COLO829 (cell line): Measurements from ENCODE around the gene PSD.

Source experiments
- DNase-seq: peaks from one replicate; pipeline ENCODE4 v3.0.0; 2012; ENCODE audit warnings: low spot score

PSD gene

DNA sequence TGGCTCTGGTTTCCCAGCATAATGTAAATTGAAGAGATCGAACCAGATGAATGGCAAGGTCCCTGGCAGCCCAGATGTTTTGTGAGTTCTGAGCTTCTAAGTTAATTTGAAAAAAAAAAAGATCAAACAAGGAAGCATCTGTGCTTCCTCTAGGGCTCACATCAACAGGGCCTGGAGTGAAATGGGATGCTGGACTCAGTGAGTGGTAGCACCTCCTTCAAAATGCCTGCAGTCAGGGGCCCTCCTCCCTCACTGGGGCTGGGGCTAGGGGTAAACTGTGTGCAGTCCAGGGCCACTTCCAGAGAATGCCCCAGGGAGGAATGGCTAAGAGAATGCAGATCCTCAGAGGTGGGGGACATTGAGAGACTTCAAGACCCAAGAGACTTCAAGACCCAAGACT, 19.8 kb upstream of the PSD start:
- no peak for DNase-seq

GRCh38 chr10:102437515-102437914, 18.9 kb upstream of the PSD start:
- DNase-seq = no peak

DNA sequence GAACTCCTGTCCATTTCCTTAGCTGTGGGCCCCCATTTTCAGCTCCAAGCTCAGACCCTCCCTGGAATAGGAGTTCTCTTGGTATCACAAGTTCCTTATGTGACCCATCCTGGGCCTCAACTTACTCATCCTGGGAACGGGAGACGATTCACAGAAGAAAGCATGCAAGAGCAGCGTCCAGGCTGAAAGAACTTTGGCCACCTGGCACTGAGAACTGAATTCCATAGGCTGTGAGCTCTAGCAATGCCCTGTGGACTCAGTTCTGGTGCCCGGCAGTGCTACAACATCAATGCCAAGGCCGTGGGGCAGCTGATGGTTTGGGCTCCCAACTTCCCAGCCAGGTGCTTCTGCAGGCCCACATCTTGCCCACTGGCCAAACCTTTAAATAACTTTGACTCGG, 17.7 kb upstream of the PSD start:
- DNase-seq = no peak

DNA sequence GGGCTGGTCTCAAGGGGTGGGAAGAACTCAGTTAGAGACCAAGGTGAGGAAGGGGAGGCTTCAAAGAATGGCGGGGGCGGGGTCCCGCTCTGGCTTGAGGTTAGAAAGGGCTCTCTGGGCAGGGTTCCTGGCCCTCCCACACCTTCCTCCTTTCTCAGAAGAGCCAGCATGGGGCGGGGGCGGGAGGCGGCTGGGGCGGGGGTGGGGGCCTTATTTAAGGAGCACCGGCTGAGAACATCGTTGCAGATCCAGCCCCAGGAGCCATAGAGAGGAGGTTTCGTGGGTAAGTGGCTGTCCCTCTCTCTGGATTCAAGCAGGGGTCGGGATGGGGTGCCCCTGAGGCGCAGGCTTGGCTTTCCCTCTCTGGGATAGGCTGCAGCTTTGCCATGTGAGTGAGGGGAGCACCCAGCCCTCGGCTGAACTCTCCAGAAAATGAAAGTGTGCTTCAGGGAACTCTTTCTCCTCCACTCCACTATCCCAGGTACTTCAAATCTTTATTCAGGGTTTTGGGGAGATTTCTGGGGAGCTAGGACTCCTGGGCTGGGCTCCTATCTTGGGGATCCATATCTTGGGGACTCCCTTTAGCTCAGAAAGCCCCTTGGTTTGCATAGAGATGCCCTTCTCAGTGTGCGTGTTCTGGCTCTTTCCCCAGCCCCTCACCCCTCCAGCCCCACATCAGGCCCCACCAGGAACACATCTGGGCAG, 17.1 kb upstream of the PSD start:
- DNase-seq = no peak

DNA sequence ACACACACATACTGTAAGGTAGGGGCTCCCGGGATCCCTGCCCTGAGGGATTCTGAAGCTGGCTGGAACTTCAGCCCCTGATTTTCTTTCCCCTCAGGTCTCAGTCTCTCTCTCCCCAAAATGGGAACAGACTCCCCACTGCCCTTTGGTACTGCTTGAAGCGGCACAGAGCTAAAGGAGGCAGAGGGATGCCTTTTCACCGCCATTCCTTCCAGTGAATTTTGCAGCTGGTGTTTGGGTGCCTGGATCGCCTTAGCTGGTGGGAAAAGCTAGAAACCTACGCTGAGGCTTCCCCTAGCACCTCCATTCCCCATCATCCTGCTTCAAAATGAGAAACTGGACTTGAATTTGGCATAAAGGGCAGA, 16.5 kb upstream of the PSD start:
- no peak for DNase-seq

DNA sequence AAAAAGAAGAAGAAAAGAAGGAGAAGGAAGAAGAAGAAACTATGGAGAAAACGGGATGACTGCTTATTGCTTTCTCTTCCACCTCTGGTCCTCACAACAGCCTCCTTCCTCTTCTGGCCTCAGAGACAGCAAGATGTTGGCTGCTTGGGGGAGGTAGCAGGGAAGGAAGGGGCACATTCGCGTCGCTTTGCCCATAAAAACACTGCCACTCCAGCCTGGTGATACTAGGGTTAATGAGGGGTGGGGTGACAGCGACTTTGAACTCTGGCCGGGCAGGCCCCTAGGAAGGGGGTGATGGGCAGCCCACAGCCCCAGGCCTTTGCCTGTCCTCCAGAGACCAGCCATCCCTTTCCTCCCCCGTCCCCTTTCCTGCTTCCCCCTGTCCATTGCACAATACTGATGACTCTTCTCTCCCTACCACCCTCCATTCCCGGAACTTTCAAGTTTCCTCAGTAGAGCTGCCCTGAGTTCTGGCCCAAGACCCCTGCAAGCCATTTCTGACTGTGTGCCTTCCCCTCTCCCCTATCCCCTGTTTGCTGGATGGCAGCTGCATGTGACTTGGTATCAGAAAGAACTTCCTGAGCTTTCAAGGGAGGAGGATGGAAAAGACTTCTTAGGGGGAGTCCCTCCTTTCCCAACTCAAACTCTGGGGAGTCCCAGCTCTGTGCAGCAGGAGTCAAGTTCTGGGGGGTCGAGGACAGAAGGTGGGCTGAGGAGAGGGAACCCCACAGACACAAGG, 16.0 kb upstream of the PSD start:
- DNase-seq = no peak

DNA sequence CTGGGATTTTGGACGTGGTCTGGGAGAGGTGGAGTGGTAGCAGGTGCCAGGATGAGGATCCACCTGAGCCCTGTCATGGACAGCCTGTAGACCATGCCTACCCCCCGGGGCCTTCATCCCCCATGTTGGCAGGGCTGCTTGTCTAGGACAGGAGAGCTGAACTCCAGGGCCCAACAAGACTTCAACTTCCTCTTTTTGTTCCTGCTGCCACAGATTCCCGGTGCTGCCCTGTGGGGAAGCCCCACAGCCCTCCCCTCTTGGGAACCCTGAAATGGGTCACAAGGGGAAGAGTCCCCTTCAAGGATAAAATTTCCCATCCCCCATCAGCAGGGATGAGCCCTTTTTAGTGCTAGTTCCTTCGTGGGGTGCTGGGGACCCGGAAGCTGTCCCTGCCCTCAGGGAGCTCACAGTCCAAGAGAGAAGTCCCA, 15.0 kb upstream of the PSD start:
- DNase-seq = no peak

DNA sequence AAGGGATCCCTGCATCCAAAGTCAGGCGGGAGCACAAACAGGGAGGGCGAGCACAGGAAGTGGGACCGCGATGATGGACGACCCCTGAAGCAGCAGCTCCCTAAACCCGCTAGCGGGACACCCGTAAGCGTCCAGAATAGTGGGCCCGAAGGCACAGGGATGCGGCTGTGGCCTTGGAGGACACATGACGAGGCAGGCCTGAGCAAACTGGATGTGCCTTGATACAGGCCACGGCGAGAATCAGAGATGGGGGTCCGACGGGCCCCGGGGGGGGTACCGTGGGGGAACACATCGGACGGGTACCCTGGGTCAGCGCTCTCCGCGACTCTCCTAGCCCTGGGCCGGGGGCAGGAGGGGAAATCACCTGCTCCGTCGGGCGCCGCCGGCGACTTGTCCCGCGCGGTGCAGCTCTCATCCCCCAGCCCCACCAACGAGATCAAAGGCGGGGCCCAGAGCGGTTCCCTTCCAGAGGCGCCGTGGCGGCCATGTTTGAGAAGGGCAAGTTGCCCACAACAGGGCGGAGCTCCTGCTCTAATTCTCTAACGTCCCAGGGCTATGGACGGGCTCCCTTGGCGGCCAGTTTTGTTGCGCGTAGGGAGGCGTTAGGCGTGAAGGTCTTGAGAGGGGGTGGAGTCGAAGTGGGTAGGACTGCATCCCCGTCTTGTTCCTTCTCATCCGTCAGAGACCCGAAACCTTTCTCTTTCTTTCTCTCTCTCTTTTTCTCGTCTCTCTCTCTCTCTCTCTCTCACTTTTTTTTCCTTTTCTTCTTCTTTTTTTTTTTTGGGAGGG, 13.8 kb upstream of the PSD start, which contains the start of gene CUEDC2:
Gene CUEDC2, minus strand, starts transcription at position 413 of the 789 bp plus-strand sequence. CDS start 7,386 bp downstream, outside the sequence.
- DNase-seq = peak; percentile 82

- DNase-seq = no peak
These were observed 13.0 kb upstream of the PSD start for GRCh38 chr10:102431452-102432124.

DNA sequence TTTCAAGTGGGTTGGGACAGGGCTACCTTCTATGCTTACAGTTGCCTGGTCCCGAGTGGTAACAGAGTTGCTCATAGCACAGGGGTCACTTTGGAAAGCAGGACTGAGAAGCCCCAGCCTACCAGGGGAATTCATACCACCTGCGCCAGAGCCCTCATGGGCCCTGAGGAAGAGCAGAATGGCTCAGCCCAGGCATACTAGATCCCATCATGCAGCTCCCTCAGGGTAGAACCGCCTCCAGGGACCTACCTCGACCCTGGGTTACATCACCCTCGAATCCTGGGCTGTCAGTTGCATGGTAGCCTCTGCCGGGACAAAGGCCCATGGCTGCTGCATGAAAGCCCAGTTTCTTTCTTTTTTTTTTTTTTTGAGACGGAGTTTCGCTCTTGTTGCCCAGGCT, 10.9 kb upstream of the PSD start:
- DNase-seq = no peak

DNA sequence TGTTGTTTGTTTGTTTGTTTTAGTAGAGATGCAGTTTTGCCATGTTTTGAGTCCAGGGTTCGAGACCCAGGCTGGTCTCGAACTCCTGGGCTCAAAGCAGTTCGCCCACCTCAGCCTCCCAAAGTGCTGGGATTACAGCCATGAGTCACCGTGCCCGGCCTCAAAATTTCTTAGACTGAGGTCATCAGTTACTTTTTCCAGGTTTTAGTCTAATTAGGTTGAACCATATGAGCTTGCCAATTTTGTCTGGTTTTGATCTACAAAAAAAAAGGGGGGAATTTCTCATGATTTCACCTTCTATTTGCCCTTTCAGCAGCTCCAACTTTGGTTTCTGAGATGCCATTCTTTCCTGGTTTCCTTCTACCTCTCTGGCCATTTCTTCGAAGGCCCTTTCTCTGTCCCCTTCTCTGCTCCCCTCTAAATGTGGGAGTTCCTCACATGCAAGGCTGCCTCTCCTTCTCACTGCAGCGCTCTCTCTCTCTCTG, 8.3 kb upstream of the PSD start:
- no peak for DNase-seq

GRCh38 chr10:102425444-102425843, 6.9 kb upstream of the PSD start:
- DNase-seq = no peak

- DNase-seq = no peak
These were observed 6.3 kb upstream of the PSD start for GRCh38 chr10:102424916-102425315.

DNA sequence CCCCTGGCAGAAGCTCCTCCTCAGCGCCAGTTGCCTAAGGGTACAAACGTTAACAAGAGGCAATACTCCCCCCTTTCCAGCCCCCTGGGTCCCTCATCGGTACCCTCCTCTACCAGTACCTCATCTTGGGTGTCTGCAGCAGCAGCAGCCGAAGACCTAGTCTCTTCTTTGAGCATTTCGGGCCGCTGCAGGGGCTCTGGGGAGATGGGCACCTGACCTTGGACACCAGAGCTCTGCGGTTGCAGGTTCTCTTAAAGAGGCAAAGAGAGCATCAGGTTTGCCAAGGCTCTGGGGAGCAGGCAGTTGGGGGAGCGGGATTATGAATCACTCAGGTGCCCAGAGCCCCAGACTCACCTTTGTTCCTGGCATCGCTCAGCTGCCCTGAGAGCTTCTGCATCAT, 5.6 kb upstream of the PSD start:
- no peak for DNase-seq

DNA sequence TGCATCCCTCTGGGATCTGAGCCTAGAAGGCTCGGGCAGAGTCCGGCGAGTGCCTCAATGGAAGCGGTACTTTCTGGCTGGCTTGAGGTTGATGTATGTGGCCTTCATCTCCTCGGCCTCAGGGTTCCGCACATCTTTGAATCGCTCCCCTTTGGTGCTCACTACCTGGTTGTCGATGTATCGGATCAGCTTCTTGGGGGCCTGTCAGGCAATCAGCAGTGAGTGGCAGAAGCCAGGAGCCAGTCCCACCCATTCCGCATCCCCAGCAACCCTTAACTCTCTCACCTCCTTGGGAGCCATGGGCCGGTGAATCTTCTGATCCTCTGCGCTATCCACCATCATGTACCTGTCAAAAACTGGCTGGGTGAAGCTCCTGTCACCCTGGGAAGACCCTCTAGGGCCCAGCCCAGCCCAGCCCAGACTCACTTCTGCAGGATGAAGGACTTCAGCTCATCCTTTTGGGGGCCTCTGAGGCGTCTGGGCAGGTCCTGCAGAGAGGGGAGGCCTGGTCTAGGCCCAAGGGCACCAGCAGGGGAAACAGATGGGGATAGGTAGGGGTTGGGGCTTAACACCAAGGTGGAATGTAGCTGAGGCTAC, 4.9 kb upstream of the PSD start:
- DNase-seq = no peak

- DNase-seq = peak; percentile 45
These were observed 4.1 kb upstream of the PSD start for GRCh38 chr10:102422545-102423129.

DNA sequence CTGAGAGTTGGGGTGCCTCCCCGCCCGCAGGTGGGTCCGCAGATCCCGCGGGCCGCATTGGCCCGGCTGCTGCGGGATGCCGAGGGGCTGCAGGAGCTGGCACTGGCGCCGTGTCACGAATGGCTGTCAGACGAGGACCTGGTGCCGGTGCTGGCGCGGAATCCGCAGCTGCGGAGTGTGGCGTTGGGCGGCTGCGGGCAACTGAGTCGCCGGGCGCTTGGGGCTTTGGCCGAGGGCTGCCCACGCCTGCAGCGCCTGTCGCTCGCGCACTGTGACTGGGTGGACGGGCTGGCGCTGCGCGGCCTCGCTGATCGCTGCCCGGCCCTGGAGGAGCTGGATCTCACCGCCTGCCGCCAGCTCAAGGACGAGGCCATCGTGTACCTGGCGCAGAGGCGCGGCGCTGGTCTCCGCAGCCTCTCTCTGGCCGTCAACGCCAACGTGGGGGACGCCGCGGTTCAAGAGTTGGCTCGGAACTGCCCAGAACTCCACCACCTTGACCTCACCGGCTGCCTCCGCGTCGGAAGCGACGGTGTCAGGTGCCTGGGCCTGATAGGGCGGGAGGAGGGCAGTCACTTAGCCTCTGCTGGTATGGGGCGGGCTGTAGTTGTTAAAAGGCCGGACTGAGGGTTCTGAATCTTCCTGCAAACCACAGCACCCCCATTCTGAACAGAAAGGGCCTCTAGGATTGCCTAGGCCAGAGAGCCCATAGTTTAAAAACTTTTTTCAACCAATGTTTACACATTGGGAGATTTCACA, 3.4 kb upstream of the PSD start:
- DNase-seq = no peak

- DNase-seq = no peak
These were observed 2.8 kb upstream of the PSD start for GRCh38 chr10:102421507-102421756.

DNA sequence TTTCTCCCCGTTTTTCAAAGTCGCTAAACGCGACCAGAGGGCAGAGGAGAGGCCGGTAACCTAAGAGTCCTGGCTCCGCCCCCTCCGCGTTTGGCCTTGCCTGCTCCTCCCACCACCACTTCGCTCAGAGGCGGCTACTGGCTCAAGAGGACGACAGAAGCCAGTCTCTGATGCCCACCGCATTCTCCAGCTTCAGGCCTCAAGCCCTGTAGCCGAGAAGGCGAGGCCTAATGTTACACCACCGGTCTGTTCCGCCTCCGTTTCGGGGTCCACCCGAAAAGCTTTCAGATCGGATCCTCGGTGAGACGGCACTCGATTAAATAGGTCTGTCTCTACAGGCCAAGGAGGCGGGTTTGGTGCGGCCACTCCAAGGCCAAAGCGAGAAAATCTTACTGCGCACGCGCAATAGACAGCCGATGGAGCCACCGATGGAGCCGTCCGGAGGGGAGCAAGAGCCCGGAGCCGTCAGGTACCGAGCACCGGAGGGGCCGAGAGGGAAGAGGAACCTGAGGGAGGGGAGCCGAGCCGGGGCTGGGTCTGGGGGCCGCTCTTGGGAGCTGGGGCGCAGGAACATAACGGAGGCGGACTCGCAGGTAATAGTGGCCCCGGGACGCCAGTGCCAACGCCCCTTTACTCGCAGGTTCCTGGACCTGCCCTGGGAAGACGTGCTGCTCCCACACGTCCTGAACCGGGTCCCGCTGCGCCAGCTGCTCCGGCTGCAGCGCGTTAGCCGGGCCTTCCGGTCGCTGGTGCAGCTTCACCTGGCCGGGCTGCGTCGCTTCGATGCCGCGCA, 2.3 kb upstream of the PSD start, which contains the start of gene FBXL15:
Gene FBXL15, plus strand, starts transcription at position 123 of the 793 bp plus-strand sequence. Its CDS starts 294 bp downstream, at position 417.
- DNase-seq = peak; percentile 94

GRCh38 chr10:102420181-102420713, 1.7 kb upstream of the PSD start:
- DNase-seq = no peak
